Measurements from ENCODE around the gene MTF2.

DNA sequence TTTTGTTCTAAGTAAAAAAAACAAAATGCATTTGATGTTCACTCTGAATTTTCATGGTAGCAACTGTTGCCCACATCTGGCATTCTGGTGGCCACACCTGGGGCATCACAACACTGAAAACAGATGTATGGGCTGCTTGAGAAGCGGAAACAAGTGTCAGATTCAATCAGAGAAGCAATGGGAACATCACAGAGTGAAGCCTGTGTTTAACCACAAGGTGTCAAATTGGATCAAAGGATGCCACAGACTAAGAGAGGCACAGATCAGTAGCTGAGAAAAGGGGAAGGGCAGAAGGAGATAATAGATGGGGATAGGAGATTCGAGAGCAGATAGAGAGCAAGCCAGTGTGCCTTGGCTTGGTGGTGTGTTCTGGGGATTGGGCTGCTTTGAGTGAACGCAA lies 49.8 kb upstream of the MTF2 start:
- no peak for TF ChIP-seq EZH2 (IDR thresholded peaks at IDR 0.05)
- no peak for TF ChIP-seq POLR2AphosphoS5 (IDR thresholded peaks at IDR 0.05; ENCODE audit: borderline replicate concordance, low read depth, low read length)
- no peak for TF ChIP-seq FOXP2 (optimal IDR thresholded peaks at IDR 0.05; ENCODE audit: control extremely low read depth, extremely low read length, insufficient read depth)
